ENCODE measurements around the gene ITPKA. TPM values are rescaled to one million over a fixed set of nuclear protein-coding genes. Genes with fewer than 3 reads are reported as not detected.

ITPKA gene
- total RNA-seq, 1 donor = 1.1 TPM

DNA sequence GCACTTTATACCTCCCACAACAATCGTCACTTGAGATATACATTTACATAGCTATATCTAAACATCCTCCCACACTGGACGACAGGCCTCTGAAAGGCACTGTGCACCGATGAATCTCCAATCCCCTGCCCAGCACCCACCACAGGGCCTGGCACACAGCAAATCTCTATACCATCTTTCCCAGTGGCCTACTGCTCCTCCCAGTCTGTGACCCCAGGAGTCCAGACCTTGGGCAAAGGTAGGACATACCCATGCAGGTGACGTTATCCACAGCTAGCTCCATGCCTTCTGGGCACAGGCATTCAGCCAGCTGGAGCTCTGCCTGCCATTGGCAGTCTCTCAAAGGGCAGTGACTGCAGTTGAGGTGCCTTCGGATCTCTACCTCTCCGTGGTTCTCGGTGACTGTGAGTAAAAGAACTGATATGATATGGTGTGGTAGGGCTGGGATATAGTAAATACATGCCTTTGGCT is 14.2 kb downstream of the ITPKA start:
- no peak for DNase-seq (ENCODE audit: low read depth in 2 of 3, low spot score in 2 of 3)

DNA sequence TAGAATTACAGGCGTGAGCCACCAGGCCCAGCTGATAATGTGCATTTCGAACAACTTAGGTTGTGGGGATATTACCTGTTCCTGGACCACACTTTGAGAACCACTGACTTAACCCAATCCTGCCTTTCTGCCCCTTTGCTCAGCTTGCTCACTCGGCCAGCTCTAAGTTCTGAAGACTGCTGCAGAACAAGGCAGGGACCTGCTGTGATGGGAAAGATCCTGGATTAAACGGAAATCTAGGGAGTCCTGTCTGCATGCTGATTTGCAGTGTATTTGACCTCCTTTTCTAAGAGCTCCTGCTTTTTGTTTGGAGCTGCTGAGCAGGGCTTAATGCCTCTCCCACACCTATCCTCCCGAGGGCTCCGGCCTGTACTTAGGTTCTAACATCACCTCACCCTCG is 17.1 kb downstream of the ITPKA start:
- DNase-seq (ENCODE audit: low read depth in 2 of 3, low spot score in 2 of 3) = no peak

DNA sequence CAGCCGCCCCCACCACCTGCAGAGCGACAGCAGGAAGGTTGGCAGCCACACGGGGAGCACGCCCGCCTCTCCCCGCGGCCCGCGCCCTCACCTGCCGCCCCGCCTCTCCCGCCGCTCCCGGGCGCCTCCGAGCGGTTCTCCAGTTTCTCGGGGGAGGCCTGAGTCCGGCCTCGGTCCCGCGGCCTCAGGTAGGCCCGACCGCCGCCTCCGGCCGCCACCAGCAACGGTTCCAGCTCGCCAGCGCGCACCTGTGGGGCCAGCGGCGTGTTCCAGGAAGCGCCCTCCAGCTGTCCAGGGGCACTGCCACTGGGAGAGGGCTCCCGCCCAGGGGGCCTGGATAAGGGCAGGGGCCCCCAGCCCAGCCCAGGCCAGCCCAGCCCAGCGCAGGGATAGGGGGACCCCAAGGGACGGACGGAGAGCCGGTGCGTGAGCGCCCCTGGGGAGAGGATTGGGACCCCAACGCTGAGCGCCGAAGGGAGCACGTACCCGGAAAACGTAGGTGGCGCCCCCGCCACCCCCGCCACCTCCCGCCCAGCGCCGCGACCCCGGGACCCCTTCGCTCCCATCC is 17.7 kb downstream of the ITPKA start:
- no peak for DNase-seq (ENCODE audit: low read depth in 2 of 3, low spot score in 2 of 3)

DNA sequence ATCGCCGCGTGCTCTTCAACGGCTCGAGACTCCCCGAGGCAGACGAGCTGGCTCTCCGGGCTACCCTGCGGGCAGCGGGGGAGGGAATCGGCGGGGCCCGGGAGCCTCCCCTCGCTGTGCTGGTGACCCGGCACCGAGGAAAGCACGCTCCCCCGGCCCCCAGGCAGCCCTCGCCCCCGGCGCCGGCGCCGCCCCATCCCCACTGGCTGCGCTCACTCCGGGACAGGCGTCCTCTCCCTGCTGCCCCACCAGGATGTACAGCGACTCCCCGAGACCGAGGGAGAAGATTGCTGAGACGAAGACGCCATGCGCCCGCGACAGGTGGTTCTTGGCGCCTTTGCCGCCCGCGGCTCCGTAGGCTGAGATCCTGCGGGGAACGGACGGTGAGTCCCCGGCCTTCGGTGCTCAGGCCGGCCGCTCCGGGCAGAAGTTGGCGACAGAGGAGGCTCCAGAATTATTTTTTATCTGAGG is 18.3 kb downstream of the ITPKA start:
- peak in 1 of 3 donors; percentile 13 for DNase-seq (ENCODE audit: low read depth in 2 of 3, low spot score in 2 of 3)

DNA sequence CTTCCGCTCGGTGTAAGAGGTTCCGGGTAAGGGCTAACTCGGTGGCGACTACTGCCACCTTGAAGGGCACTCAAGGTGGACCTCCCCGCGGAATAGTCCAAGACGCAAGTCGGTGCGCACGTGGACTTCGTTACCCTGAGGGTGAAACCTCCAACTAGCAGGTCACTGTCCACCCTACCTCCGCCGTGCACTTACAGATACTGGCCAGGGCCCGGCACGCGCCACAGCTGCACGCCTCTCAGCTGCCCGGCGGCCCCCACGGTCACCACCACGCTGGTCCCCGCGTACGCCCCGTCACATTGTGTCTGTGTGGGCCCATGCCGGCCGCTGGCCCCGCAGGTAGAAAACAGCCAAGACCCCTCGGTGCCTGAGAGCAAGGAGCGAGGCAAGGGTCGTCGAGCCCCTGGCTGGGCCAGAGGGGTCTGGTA is 18.9 kb downstream of the ITPKA start:
- no peak for DNase-seq (ENCODE audit: low read depth in 2 of 3, low spot score in 2 of 3)

DNA sequence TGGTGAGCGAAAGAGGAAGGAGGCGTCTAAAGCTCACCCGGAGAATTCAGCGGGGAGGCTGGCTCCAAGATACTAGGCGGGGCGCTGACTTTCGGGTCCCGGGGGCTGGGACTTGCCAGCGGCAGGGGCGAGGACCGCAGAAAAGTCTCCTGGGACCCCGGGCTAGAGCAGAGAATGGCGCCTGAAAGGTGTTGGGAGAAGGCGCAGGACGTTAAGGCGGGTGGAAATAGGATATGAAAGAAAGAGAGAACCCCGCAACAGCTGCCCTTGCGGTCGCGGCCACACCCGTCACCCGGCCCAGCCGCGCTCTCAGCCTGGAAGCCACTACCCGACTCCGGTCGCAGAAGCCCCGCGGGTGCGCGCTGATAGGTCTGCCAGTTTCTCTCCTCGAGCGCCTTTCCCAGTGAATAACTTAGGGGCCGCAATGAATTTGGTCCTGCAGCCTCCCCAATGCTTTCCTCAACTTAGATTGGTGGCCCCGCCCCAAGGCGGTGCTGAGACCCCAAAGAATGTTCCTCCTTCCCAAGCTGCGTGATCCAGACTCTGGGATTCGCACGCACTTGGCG is 19.3 kb downstream of the ITPKA start:
- DNase-seq (ENCODE audit: low read depth in 2 of 3, low spot score in 2 of 3) = peak in 1 of 3 donors; percentile 48

DNA sequence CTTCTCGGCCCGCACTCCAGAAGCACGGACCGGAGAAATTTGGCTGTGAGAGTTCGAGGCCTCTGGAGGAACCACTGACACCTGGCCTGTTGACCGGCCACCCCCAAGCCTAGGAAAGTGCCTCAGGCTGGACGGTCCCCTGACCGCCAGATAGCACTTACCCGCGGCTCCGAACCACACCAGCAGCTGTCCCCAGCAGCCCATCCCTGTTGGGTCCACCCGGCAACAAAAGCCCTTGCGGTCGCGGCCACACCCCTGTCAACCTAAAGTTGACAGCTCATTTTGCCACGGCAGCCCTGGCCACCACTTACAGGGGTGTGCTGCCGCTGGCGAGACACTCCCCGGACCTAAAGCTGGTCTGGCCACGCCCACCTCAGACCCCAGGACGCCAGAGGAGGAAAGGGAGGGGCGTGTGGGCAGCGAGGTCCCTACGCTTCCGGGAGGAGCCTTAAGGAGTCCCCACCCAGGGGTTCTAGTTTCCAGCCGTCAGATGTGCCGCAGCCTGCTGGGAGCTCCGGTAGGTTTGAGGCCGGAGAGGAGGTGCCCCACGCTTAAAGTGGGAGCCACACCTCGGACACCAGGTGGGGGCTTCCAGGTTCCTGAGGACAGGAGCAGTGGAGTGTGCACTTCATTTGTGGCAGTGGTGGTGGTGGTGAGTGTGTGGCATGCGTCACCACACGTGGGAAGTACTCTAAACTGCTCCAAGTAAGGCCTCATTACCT is 20.0 kb downstream of the ITPKA start, which contains the start of gene LTK:
LTK (minus strand) TSS at position 322 of the 722 bp plus-strand sequence; CDS start at position 204, 118 bp downstream.
- peak in 1 of 3 donors; percentile 49 for DNase-seq (ENCODE audit: low read depth in 2 of 3, low spot score in 2 of 3)

DNA sequence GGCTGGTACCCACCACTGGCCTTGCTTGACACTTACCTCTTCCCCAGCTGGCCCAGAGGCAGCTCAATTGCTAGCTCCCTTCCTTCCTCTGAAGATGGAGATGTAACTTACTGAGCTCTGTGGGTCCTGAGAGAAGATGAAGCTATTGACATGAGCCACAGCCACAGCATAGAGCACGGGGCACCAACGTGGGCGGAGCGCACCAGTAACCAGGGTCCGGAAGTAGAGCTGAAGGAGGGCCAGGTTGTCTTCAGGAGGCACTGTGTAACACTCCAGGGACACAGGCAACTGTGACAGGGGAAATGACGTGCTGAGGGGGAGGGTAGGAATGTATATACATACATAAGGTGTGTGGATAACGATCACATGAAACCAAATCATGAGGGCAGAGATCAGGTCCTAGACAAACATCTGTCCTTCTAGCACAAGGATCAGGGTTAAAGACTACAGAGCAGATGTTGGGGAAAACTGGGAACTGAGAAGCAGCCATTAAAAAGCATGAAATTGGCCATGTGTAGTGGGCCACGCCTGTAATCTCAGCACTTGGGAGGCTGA is 24.3 kb downstream of the ITPKA start:
- no peak for DNase-seq (ENCODE audit: low read depth in 2 of 3, low spot score in 2 of 3)

DNA sequence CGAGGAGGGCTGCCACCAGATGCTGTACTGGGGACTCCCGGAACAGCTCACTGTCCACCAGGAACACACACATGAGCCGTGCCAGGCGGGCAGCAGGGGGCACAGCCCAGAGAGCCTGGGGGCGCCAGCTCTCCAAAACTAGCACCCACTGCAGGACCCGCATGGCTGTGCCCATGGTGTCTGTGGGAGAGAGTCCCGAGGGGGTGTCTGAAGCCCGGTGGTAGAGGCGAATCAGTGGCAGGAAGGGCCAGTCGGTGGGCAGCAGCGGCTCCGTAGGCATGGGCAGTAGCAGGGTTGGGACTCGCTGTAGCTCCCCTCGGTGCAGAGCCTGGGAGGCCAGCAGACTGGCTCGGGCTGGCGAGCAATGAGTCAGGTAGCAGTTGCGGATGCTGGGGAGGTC is 27.0 kb downstream of the ITPKA start:
- no peak for DNase-seq (ENCODE audit: low read depth in 2 of 3, low spot score in 2 of 3)

DNA sequence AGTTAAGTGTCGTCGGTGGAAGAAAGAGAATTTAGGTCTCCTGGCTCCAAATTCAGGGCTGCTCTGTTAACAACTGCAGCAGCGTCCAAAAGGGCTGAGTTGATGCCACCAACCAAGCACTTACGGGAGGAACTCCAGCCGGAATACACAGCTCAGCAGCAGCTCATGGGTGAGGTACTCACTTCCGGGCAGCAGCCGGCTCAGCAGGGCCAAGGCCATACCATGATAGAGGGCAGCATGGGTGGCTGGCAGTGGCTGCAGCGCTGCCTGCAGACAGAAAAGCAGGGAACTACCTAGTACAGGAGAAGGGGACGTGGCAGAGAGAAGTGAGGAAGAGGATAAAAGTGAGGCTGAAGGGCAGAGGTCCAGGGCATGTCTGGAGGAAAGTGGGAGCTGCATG is 27.9 kb downstream of the ITPKA start:
- no peak for DNase-seq (ENCODE audit: low read depth in 2 of 3, low spot score in 2 of 3)

DNA sequence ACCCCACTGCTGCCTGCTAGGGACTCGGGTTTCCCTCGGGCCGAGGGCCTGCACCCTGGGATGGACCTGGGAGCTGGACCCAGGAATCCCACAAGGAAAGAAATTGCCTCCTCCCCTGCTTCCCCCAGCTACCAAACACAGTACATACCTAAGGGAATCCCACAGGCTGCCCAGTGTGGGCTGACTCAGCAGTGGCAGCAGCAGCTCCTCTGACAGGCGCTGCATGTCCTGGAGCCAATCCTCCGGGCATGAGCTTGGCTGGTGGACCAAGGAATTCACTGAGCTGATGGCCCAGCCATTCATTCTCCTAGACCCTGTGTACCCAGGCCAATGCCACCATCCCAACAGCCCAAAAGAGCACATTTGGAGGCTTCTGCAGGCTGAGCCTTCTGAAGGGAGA is 29.4 kb downstream of the ITPKA start:
- no peak for DNase-seq (ENCODE audit: low read depth in 2 of 3, low spot score in 2 of 3)

DNA sequence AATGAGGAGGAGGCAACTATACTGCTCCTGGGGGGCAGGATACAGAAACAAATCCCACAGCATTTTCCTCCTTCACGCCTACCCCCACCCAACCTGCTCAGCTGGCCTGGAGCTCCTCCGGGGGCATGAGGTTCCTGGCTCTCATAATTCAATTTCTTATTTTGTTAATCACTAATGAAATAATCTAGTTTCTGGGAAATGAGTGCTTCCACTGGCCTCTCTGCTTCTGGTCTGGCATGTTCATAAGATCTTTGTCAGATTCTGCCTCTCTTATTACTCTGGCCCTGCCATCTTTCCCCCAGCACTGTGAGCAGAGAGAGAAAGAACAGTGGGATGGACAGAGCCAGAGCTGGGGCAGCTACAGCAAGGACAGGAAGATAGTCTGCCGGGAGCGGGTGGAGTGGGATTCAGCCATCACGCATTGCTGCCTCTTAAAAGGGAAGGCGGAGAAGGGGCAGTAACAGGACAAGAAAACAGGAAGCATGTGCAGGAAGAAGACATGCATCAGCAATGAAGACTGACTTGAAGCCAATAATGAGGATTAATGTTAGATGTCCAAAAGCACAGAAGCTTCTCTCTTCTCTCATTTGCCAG is 36.8 kb downstream of the ITPKA start:
- no peak for DNase-seq (ENCODE audit: low read depth in 2 of 3, low spot score in 2 of 3)

DNA sequence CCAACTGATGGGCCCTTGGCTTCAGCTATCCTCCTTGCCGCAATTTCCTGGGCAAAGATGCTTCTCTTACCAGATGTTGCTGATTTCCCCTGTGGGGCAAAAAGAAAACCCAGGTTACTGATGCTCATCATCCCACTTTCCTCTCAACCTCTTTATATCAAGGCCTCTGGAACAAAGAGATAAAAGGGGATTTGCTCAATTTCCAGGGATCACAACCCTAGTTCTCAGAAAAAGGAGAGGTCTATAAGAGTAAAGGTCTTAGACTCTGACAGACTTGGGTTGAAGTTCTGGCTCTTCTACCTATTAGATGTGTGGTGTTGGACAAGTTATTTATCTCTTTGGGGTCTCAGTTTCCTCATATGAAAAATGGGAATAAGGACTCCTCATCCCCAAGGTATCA is 41.9 kb downstream of the ITPKA start:
- no peak for DNase-seq (ENCODE audit: low read depth in 2 of 3, low spot score in 2 of 3)

DNA sequence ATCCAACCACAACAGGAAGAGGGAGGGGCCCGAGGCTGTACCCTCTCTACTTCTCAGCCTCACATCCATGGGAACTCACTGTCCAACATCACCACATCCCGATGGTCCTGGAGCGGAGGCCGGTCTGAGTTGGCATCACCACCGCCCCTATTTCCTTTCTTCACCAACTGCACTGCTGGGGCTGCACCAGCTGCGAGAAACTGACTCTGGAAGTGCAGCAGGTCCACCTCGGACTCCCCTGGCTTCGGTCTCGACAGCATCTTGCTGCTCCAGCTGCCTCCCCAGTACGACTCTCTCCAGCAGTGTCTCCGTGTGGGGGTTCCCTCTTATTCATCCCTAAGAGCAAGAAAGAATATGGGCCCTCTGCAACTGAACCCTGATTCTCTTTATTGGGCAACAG is 43.2 kb downstream of the ITPKA start:
- no peak for DNase-seq (ENCODE audit: low read depth in 2 of 3, low spot score in 2 of 3)

DNA sequence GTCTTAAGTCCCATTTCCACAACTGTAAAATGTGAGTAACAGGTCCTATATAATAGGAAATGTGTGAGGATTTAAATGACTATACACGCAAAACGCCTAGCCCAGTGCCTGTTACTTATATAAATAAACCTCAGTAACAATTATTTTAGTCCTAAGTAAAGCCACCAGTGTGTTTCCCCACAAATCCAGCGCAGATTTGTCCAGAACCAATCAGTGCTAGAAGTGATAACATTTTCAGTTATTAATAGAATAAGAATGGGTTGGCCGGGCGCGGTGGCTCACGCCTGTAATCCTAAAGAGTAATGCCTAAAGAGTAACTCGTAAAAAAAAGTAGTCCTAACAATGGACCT is 49.8 kb downstream of the ITPKA start:
- no peak for DNase-seq (ENCODE audit: low read depth in 2 of 3, low spot score in 2 of 3)

DNA sequence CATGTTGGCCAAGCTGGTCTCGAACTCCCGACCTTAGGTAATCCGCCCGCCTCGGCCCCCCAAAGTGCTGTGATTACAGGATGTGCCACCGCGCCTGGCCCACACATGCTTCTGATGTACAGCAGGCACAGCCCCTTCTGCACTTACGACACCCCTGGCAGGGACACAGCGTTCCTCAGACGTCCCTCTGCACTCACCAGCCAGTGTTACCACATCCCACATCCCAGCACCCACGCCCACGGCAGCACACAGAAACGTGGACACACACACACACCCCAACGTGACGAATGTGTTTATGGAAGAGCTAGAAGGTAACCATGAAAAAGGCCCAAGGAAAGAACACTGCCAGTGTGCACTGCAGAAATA is 51.0 kb downstream of the ITPKA start:
- no peak for DNase-seq (ENCODE audit: low read depth in 2 of 3, low spot score in 2 of 3)

DNA sequence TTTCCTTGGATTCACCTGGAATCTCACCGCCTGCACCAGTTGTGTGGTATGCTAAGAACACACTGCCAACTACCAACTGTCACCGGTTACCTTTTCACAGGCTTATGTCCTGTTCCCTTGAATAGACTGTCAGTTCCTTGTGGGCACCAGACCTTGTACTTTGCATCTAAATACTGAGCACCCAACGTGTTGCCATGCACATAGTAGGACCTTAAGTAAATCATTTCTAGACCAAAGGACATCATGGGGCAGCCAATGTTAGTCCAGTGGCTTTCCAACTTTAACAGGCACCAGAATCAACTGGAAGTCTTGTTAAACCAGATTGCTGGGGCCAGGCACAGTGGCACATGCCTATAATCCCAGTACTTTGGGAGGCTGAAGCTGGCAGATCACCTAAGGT is 51.5 kb downstream of the ITPKA start:
- no peak for DNase-seq (ENCODE audit: low read depth in 2 of 3, low spot score in 2 of 3)

DNA sequence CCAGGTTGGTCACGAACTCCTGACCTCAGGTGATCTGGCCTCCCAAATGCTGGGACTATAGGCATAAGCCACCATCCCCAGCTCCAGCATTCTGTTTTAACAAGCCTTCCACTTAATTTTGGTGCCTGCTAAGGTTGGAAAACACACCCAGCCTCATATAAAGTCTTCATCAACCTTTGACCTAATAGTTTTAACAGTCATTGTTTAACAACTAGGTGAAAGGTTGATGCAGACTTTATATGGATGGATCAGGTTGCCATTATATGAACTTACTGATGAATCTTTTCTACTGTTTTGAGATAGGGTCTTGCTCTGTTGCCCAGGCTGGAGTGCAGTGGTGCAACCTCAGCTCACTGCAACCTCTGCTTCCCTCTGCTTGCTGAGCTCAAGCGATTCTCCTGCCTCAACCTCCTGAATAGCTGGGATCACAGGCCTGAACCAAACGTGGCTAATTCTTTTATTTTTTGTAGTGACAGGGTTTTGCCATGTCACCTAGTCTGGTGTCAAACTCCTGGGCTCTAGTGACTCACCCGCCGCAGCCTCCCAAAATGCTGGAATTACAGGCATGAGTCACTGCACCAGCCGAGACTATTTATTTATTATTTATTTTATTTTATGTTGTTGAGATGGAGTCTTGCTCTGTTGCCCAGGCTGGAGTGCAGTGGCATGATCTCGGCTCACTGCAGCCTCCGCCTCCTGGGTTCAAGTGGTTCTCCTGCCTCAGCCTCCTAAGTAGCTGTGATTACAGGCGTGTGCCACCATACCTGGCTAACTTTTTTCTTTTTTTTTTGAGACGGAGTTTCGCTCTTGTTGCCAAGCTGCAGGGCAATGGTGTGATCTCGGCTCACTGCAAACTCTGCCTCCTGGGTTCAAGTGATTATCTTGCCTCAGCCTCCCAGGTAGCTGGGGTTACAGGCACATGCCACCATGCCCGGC is 53.4 kb downstream of the ITPKA start:
- DNase-seq (ENCODE audit: low read depth in 2 of 3, low spot score in 2 of 3) = no peak

DNA sequence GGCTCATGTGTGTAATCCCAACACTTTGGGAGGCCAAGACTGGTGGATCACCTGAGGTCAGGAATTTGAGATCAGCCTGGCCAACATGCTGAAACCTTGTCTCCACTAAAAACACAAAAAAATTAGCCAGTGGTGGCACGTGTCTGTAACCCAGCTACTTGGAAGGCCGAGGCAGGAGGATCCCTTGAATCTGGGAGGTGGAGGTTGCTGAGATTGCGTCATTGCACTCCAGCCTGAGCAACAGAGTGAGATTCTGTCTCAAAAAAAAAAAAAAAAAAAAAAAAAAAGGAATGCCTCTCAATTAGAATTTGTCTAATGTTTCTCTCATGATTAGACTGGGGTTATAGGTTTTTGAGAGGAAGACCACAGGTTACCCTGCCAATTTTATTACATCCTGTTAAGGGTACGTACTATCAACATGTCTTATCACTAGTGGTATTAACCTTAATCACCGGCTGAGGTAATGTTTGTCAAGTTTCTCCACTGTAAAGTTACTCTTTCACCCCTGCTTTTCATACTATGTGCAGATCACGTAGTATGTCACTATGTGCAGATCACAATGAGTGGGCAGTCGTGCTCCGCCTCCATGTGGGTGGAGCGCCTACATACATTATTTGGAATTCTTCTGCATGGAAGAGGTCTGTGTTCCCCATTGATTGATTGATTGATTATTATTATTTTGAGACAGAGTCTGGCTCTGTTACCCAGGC is 56.5 kb downstream of the ITPKA start:
- no peak for DNase-seq (ENCODE audit: low read depth in 2 of 3, low spot score in 2 of 3)

Data from hematopoietic multipotent progenitor cell (in vitro differentiated cells).